Liver (tissue), 9 donors: ENCODE data around the gene MINK1. TPM values are rescaled to one million over a fixed set of nuclear protein-coding genes. Genes with fewer than 3 reads are reported as not detected.

Experiments used
- DNase-seq: peaks from one replicate; pipeline ENCODE4 v3.0.0-alpha.2; 2017; ENCODE audit warnings: low spot score
- H3K27ac ChIP-seq, 2 donors: one replicate each; pipeline ENCODE4 v1.7.0; 2013; ENCODE audit warnings: inconsistent platforms in 2 of 2, low read length in 2 of 2, control low read depth in 1 of 2, low read depth in 1 of 2, mild to moderate bottlenecking in 1 of 2
- H3K27me3 ChIP-seq, 4 donors: one replicate each; pipeline versions ENCODE4 v1.6.1 to v1.7.0; 2013; ENCODE audit warnings: low read length in 3 of 4, inconsistent platforms in 1 of 4, mild to moderate bottlenecking in 1 of 4, moderate library complexity in 1 of 4; ENCODE audit not compliant: control insufficient read depth in 4 of 4, insufficient read depth in 4 of 4
- H3K36me3 ChIP-seq, 4 donors: one replicate each; pipeline versions ENCODE4 v1.6.1 to v1.7.0; 2013; ENCODE audit warnings: low read length in 3 of 4, mild to moderate bottlenecking in 3 of 4, low read depth in 1 of 4, moderate library complexity in 1 of 4; ENCODE audit not compliant: control insufficient read depth in 4 of 4, insufficient read depth in 3 of 4
- H3K4me1 ChIP-seq, 4 donors: one replicate each; pipeline versions ENCODE4 v1.6.1 to v1.7.0; 2013; ENCODE audit warnings: low read length in 3 of 4, mild to moderate bottlenecking in 3 of 4, moderate library complexity in 1 of 4; ENCODE audit not compliant: control insufficient read depth in 4 of 4, insufficient read depth in 4 of 4
- H3K4me3 ChIP-seq, 3 donors: one replicate each; pipeline versions ENCODE4 v1.6.1 to v1.7.0; 2013; ENCODE audit warnings: low read length in 3 of 3, control low read depth in 1 of 3, low read depth in 1 of 3, mild to moderate bottlenecking in 1 of 3
- H3K9ac ChIP-seq, 2 donors: one replicate each; pipeline ENCODE4 v1.7.0; 2013; ENCODE audit warnings: low read length in 2 of 2, mild to moderate bottlenecking in 2 of 2, moderate library complexity in 2 of 2, control low read depth in 1 of 2, low read depth in 1 of 2
- H3K9me3 ChIP-seq, 4 donors: one replicate each; pipeline versions ENCODE4 v1.6.1 to v1.7.0; 2013; ENCODE audit warnings: low read length in 3 of 4; ENCODE audit not compliant: control insufficient read depth in 4 of 4
- EGR1 ChIP-seq, 2 donors: IDR thresholded peaks; 2 replicates each; pipeline ENCODE4 v1.6.1; 2016 to 2018; ENCODE audit warnings: antibody characterized with exemption in 2 of 2, low read depth in 2 of 2
- FOXA1 ChIP-seq: IDR thresholded peaks from 2 replicates; pipeline ENCODE4 v1.6.1; 2016; ENCODE audit warnings: antibody characterized with exemption
- FOXA2 ChIP-seq: IDR thresholded peaks from 2 replicates; pipeline ENCODE4 v1.6.1; 2016; ENCODE audit warnings: antibody characterized with exemption
- GABPA ChIP-seq, 2 donors: IDR thresholded peaks in 1 of 2; conservative IDR thresholded peaks in 1 of 2; 2 replicates each; pipeline ENCODE4 v1.6.1; 2016; ENCODE audit warnings: antibody characterized with exemption in 2 of 2, mild to moderate bottlenecking in 1 of 2, moderate library complexity in 1 of 2
- HNF4A ChIP-seq, 2 donors: conservative IDR thresholded peaks; 2 replicates each; pipeline ENCODE4 v1.6.1; 2016; ENCODE audit warnings: antibody characterized with exemption in 2 of 2, mild to moderate bottlenecking in 2 of 2
- HNF4G ChIP-seq: IDR thresholded peaks from 2 replicates; pipeline ENCODE4 v1.6.1; 2016; ENCODE audit warnings: antibody characterized with exemption
- JUND ChIP-seq, 2 donors: IDR thresholded peaks; 2 replicates each; pipeline ENCODE4 v1.6.1; 2016; ENCODE audit warnings: antibody characterized with exemption in 2 of 2
- NR2F2 ChIP-seq: IDR thresholded peaks from 2 replicates; pipeline ENCODE4 v1.6.1; 2016; ENCODE audit warnings: antibody characterized with exemption
- RAD21 ChIP-seq, 2 donors: IDR thresholded peaks; 2 replicates each; pipeline ENCODE4 v1.6.1; 2016; ENCODE audit warnings: antibody characterized with exemption in 2 of 2, mild to moderate bottlenecking in 2 of 2
- RXRA ChIP-seq, 2 donors: IDR thresholded peaks; 2 replicates each; pipeline ENCODE4 v1.6.1; 2017 to 2018; ENCODE audit warnings: antibody characterized with exemption in 2 of 2, mild to moderate bottlenecking in 1 of 2
- SP1 ChIP-seq: IDR thresholded peaks from 2 replicates; pipeline ENCODE4 v1.6.1; 2018; ENCODE audit warnings: antibody characterized with exemption, mild to moderate bottlenecking
- TAF1 ChIP-seq: conservative IDR thresholded peaks from 2 replicates; pipeline ENCODE4 v1.6.1; 2016; ENCODE audit warnings: antibody characterized with exemption, mild to moderate bottlenecking
- YY1 ChIP-seq: IDR thresholded peaks from 2 replicates; pipeline ENCODE4 v1.6.1; 2016; ENCODE audit warnings: antibody characterized with exemption, mild to moderate bottlenecking
- WGBS: extraction: QIAGEN DNeasy Blood & Tissue Kit; methylation state at CpG from one replicate; pipeline ENCODE4 v1.1.7; 2013; 5-methylcytosine and 5-hydroxymethylcytosine counted together
- polyA plus RNA-seq, 2 donors: library from polyadenylated mRNA; stranded (reverse) in 1 of 2; unstranded in 1 of 2; fragments of 200-250 nt in 1 of 2; fragments of >200 nt in 1 of 2; fragmentation: Nextera tagmentation in 1 of 2; extraction: Ambion mirVana in 1 of 2; gene quantifications; one replicate each; pipeline versions ENCODE4 v1.2.1 to v1.2.3, GENCODE V29; 2013 to 2015
- total RNA-seq, 2 donors: library from RNA; depleted of rRNA; stranded (reverse); fragments of >200 nt; gene quantifications; one replicate each; pipeline ENCODE4 v1.2.3, GENCODE V29; 2014
- TF ChIP-seq, protein P1 (sequence below): IDR thresholded peaks from 2 replicates; pipeline ENCODE4 v1.6.1; 2016; ENCODE audit warnings: antibody characterized with exemption, mild to moderate bottlenecking
- TF ChIP-seq, protein P2 (sequence below): IDR thresholded peaks from 2 replicates; pipeline ENCODE4 v1.6.1; 2016; ENCODE audit warnings: antibody characterized with exemption
- TF ChIP-seq, protein P3 (sequence below): fragments of 150-350 bp; IDR thresholded peaks from 2 replicates; pipeline ENCODE4 v1.5.1; 2017; ENCODE audit warnings: improper control_type of control experiment, low read depth, low read length; ENCODE audit not compliant: missing input control
- TF ChIP-seq, protein P4 (sequence below): IDR thresholded peaks from 2 replicates; pipeline ENCODE4 v1.6.1; 2016; ENCODE audit warnings: antibody characterized with exemption
- TF ChIP-seq, protein P5 (sequence below): IDR thresholded peaks from 2 replicates; pipeline ENCODE4 v1.6.1; 2016; ENCODE audit warnings: antibody characterized with exemption
- donor health status: healthy.
- donor health status: healthy.
- donor health status: healthy.
- donor health status: healthy.
- donor health status: healthy.

MINK1 gene
- total and polyA plus RNA-seq, 4 donors, result 6.9 to 30.6 (median 21.1) TPM

DNA sequence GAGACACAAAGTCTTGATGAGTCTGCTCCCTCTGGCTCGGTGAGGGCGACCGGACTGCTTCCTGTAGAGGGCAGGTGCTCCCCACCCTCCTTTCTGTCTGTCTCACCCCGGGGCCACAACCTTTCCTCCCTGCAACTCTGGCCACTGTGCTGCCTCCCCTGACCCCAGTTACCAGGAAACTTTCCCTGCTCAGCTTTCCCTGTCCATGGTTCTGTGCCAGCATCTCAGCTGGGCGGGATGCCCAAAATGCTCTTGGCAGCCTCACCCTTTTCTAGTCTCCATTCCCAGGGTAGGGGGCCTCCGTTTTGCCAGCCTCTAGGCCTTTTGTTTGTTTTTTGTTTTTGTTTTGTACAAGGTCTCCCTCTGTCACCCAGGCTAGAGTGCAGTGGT, 24.8 kb upstream of the MINK1 start (continued):
- TF ChIP-seq, protein P1, sequence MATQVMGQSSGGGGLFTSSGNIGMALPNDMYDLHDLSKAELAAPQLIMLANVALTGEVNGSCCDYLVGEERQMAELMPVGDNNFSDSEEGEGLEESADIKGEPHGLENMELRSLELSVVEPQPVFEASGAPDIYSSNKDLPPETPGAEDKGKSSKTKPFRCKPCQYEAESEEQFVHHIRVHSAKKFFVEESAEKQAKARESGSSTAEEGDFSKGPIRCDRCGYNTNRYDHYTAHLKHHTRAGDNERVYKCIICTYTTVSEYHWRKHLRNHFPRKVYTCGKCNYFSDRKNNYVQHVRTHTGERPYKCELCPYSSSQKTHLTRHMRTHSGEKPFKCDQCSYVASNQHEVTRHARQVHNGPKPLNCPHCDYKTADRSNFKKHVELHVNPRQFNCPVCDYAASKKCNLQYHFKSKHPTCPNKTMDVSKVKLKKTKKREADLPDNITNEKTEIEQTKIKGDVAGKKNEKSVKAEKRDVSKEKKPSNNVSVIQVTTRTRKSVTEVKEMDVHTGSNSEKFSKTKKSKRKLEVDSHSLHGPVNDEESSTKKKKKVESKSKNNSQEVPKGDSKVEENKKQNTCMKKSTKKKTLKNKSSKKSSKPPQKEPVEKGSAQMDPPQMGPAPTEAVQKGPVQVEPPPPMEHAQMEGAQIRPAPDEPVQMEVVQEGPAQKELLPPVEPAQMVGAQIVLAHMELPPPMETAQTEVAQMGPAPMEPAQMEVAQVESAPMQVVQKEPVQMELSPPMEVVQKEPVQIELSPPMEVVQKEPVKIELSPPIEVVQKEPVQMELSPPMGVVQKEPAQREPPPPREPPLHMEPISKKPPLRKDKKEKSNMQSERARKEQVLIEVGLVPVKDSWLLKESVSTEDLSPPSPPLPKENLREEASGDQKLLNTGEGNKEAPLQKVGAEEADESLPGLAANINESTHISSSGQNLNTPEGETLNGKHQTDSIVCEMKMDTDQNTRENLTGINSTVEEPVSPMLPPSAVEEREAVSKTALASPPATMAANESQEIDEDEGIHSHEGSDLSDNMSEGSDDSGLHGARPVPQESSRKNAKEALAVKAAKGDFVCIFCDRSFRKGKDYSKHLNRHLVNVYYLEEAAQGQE, result peak; percentile 63
- TF ChIP-seq SP1 (peak; percentile 87), NR2F2 (peak; percentile 78), JUND (IDR thresholded peaks at IDR 0.05) (peak in 1 of 2 donors; percentile 35)
- TF ChIP-seq, protein P2, sequence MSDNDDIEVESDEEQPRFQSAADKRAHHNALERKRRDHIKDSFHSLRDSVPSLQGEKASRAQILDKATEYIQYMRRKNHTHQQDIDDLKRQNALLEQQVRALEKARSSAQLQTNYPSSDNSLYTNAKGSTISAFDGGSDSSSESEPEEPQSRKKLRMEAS, result no peak

DNA sequence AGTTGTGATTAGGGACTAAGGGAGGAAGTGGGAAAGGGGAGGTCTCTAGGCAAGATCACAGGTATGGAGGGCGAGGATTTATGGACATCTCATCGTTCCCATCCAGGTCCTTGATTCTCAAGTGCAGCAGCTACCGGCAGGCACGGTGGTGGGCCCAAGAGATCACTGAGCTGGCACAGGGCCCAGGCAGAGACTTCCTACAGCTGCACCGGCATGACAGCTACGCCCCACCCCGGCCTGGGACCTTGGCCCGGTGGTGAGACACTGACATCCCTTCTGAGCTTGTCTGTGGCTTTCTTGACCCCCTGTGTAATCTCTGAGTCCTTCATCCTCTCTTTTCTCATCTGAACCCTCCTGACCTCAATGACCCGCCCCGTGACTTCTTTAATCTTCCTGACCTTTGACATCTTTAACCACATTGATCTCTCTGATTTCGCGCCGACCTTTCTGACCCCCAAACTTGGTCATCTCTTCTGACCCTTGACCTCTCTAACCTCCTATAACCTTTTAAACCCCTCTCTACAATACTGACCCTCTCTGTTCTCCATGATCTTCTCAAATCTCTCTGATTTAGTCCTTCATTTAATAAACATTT, 22.3 kb upstream of the MINK1 start:
- 56% methylated on average over 13 of the region's 13 CpGs for WGBS
- DNase-seq, result no peak
- H3K4me3 ChIP-seq, result no peak overlapping the region
- H3K4me1 ChIP-seq, result peaks cover 10 to 24% (median 17%) of the 10 kb centered on the region in 4 donors
- no peak overlapping the region for H3K9ac ChIP-seq
- H3K27ac ChIP-seq, result no peak overlapping the region
- no peaks in the 10 kb centered on the region for H3K9me3 ChIP-seq
- H3K36me3 ChIP-seq, result peaks cover 0 to 13% (median 1%) of the 10 kb centered on the region in 4 donors
- TF ChIP-seq TAF1 (no peak), JUND (IDR thresholded peaks at IDR 0.05) (no peak), NR2F2 (peak; percentile 99), EGR1 (IDR thresholded peaks at IDR 0.05; ENCODE audit: low read depth in 2 of 2) (no peak), RXRA (IDR thresholded peaks at IDR 0.05) (peak in 1 of 2 donors; percentile 81), HNF4A (conservative IDR thresholded peaks at IDR 0.05) (peak in 1 of 2 donors; percentile 64)
- H3K27me3 ChIP-seq, result no peaks in the 10 kb centered on the region

DNA sequence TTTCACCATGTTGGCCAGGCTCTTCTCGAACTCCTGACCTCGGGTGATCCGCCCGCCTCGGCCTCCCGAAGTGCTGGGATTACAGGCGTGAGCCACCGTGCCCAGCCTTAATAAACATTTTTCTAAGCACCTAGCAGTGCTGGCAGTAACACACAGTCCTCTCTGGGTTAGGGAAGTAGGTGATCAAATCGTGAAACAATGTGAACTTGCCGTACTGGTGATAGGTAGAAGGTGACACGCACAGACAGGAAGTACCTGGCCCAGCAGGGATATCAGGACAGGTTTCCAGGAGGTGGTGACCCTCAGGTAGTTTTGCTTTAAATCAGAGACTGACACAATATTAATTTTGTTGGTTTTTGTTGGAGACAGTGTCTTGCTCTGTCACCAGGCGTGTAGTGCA, 21.7 kb upstream of the MINK1 start:
- peaks cover 0 to 17% (median 3%) of the 10 kb centered on the region in 4 donors for H3K36me3 ChIP-seq
- peaks cover 6 to 18% (median 14%) of the 10 kb centered on the region in 4 donors for H3K4me1 ChIP-seq
- H3K4me3 ChIP-seq, result no peak overlapping the region
- no peak overlapping the region for H3K27ac ChIP-seq
- no peak overlapping the region for H3K9ac ChIP-seq
- no peaks in the 10 kb centered on the region for H3K27me3 ChIP-seq
- no peak for DNase-seq
- H3K9me3 ChIP-seq, result no peaks in the 10 kb centered on the region
- WGBS, result 94% methylated on average over 12 of the region's 12 CpGs
- TF ChIP-seq TAF1, result no peak
- TF ChIP-seq, protein P3, sequence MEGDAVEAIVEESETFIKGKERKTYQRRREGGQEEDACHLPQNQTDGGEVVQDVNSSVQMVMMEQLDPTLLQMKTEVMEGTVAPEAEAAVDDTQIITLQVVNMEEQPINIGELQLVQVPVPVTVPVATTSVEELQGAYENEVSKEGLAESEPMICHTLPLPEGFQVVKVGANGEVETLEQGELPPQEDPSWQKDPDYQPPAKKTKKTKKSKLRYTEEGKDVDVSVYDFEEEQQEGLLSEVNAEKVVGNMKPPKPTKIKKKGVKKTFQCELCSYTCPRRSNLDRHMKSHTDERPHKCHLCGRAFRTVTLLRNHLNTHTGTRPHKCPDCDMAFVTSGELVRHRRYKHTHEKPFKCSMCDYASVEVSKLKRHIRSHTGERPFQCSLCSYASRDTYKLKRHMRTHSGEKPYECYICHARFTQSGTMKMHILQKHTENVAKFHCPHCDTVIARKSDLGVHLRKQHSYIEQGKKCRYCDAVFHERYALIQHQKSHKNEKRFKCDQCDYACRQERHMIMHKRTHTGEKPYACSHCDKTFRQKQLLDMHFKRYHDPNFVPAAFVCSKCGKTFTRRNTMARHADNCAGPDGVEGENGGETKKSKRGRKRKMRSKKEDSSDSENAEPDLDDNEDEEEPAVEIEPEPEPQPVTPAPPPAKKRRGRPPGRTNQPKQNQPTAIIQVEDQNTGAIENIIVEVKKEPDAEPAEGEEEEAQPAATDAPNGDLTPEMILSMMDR, result no peak
- TF ChIP-seq, protein P2, result no peak
- no peak for TF ChIP-seq SP1
- no peak for TF ChIP-seq HNF4A (conservative IDR thresholded peaks at IDR 0.05)
- TF ChIP-seq YY1, result no peak
- TF ChIP-seq GABPA (IDR thresholded peaks at IDR 0.05 in 1 of 2, conservative IDR thresholded peaks at IDR 0.05 in 1 of 2), result no peak
- no peak for TF ChIP-seq RAD21 (IDR thresholded peaks at IDR 0.05)
- TF ChIP-seq, protein P4, sequence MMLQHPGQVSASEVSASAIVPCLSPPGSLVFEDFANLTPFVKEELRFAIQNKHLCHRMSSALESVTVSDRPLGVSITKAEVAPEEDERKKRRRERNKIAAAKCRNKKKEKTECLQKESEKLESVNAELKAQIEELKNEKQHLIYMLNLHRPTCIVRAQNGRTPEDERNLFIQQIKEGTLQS, result no peak
- TF ChIP-seq, protein P5, sequence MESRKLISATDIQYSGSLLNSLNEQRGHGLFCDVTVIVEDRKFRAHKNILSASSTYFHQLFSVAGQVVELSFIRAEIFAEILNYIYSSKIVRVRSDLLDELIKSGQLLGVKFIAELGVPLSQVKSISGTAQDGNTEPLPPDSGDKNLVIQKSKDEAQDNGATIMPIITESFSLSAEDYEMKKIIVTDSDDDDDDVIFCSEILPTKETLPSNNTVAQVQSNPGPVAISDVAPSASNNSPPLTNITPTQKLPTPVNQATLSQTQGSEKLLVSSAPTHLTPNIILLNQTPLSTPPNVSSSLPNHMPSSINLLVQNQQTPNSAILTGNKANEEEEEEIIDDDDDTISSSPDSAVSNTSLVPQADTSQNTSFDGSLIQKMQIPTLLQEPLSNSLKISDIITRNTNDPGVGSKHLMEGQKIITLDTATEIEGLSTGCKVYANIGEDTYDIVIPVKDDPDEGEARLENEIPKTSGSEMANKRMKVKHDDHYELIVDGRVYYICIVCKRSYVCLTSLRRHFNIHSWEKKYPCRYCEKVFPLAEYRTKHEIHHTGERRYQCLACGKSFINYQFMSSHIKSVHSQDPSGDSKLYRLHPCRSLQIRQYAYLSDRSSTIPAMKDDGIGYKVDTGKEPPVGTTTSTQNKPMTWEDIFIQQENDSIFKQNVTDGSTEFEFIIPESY, result no peak
- TF ChIP-seq FOXA1, result no peak
- TF ChIP-seq EGR1 (IDR thresholded peaks at IDR 0.05; ENCODE audit: low read depth in 2 of 2), result no peak
- TF ChIP-seq, protein P1, result no peak
- TF ChIP-seq JUND (IDR thresholded peaks at IDR 0.05), result no peak
- no peak for TF ChIP-seq HNF4G
- no peak for TF ChIP-seq FOXA2
- TF ChIP-seq NR2F2, result no peak
